SU-DHL-6 (cell line): ENCODE data around the gene CDK19.

ENCODE experiments used
- H2AFZ ChIP-seq: fragments of 200-600 bp; sonication (generic); 2 replicates; pipeline ENCODE4 v1.6.1; 2014; ENCODE audit warnings: low read depth, mild to moderate bottlenecking, moderate library complexity, mixed read lengths, antibody characterized with exemption, low read length; ENCODE audit not compliant: severe bottlenecking
- H3F3A ChIP-seq: fragments of 200-600 bp; shearing (Covaris generic); 2 replicates; pipeline ENCODE4 v1.6.0; 2016; ENCODE audit warnings: antibody characterized with exemption, mild to moderate bottlenecking; ENCODE audit not compliant: insufficient read depth
- H3K27ac ChIP-seq: fragments of 200-600 bp; sonication (generic); 2 replicates; pipeline ENCODE4 v1.5.1; 2016; ENCODE audit warnings: low read depth, mild to moderate bottlenecking, low read length, moderate library complexity, mixed read lengths
- H3K27me3 ChIP-seq: fragments of 200-600 bp; sonication (generic), shearing (Covaris generic); 2 replicates; pipeline ENCODE4 v1.6.0; 2014; ENCODE audit warnings: mild to moderate bottlenecking, low read length
- H3K36me3 ChIP-seq: fragments of 200-600 bp; sonication (generic); 2 replicates; pipeline ENCODE4 v1.6.1; 2014; ENCODE audit warnings: mild to moderate bottlenecking, low read length, mixed read lengths
- H3K4me2 ChIP-seq: fragments of 300-600, 200-600 bp; shearing (Covaris generic), sonication (generic); 2 replicates; pipeline ENCODE4 v1.6.0; 2014; ENCODE audit warnings: low read length, low read depth, mild to moderate bottlenecking; ENCODE audit not compliant: poor library complexity, severe bottlenecking
- H3K4me3 ChIP-seq: fragments of 200-600 bp; sonication (generic); 2 replicates; pipeline ENCODE4 v1.5.1; 2014; ENCODE audit warnings: antibody characterized with exemption, low read length, mild to moderate bottlenecking, mixed read lengths; ENCODE audit not compliant: insufficient read depth, poor library complexity, severe bottlenecking
- H3K79me2 ChIP-seq: fragments of 200-600 bp; sonication (generic); 2 replicates; pipeline ENCODE4 v1.6.1; 2014; ENCODE audit warnings: mild to moderate bottlenecking, low read length, moderate library complexity; ENCODE audit not compliant: insufficient read depth
- H3K9ac ChIP-seq: fragments of 200-600 bp; sonication (generic); 2 replicates; pipeline ENCODE4 v1.7.0; 2014; ENCODE audit warnings: mild to moderate bottlenecking, low read length
- H3K9me2 ChIP-seq: fragments of 200-600 bp; sonication (generic); replicated peaks from 2 replicates; pipeline ENCODE4 v1.6.1; 2014; ENCODE audit warnings: low read length; ENCODE audit not compliant: insufficient read depth
- H3K9me3 ChIP-seq: fragments of 200-600 bp; sonication (generic); 2 replicates; pipeline ENCODE4 v1.6.1; 2014; ENCODE audit warnings: low read length, mixed read lengths; ENCODE audit not compliant: insufficient read depth
- H4K20me1 ChIP-seq: fragments of 200-600 bp; sonication (generic); 2 replicates; pipeline ENCODE4 v1.6.1; 2014; ENCODE audit warnings: low read depth, mild to moderate bottlenecking, antibody characterized with exemption, low read length, moderate library complexity, mixed read lengths
- CTCF ChIP-seq: fragments of 200-600 bp; sonication (generic); IDR thresholded peaks from one replicate; pipeline ENCODE4 v1.5.1; 2017; ENCODE audit warnings: antibody characterized with exemption, mild to moderate bottlenecking, low read length, moderate library complexity; ENCODE audit not compliant: insufficient read depth, poor library complexity, severe bottlenecking
- EZH2phosphoT487 ChIP-seq: fragments of 200-600 bp; sonication (generic), shearing (Covaris generic); conservative IDR thresholded peaks from 2 replicates; pipeline ENCODE4 v1.6.1; 2018; ENCODE audit warnings: mild to moderate bottlenecking, antibody characterized with exemption, low read length, moderate library complexity, mixed read lengths

Gene CDK19

GRCh38 chr6:110681543-110682459 is 133.5 kb downstream of the CDK19 start:
- no peaks in the 10 kb centered on the region for H3K79me2 ChIP-seq
- no peaks in the 10 kb centered on the region for H3K9me3 ChIP-seq
- H3K36me3 ChIP-seq, result no peaks in the 10 kb centered on the region
- H3K4me3 ChIP-seq, result no peak overlapping the region
- no peak overlapping the region for H3K9ac ChIP-seq
- H3K27ac ChIP-seq, result no peak overlapping the region
- H4K20me1 ChIP-seq, result no peaks in the 10 kb centered on the region
- H3K4me2 ChIP-seq, result no peak overlapping the region
- TF ChIP-seq CTCF (no peak), EZH2phosphoT487 (no peak)
- no peaks in the 10 kb centered on the region for H3K9me2 ChIP-seq
- no peak overlapping the region for H2AFZ ChIP-seq
- no peaks in the 10 kb centered on the region for H3K27me3 ChIP-seq
- no peaks in the 10 kb centered on the region for H3F3A ChIP-seq

- no peak overlapping the region for H3K9ac ChIP-seq
- no peaks in the 10 kb centered on the region for H3F3A ChIP-seq
- H3K9me3 ChIP-seq, result no peaks in the 10 kb centered on the region
- H4K20me1 ChIP-seq, result no peaks in the 10 kb centered on the region
- no peak for TF ChIP-seq CTCF
- no peak for TF ChIP-seq EZH2phosphoT487
- H2AFZ ChIP-seq, result no peak overlapping the region
- H3K36me3 ChIP-seq, result no peaks in the 10 kb centered on the region
- no peaks in the 10 kb centered on the region for H3K9me2 ChIP-seq
- H3K4me3 ChIP-seq, result no peak overlapping the region
- H3K79me2 ChIP-seq, result no peaks in the 10 kb centered on the region
- H3K27me3 ChIP-seq, result no peaks in the 10 kb centered on the region
- H3K27ac ChIP-seq, result no peak overlapping the region
- H3K4me2 ChIP-seq, result no peak overlapping the region
Measured at GRCh38 chr6:110676396-110676795, 138.9 kb downstream of the CDK19 start.

- H3K36me3 ChIP-seq, result no peaks in the 10 kb centered on the region
- no peak overlapping the region for H3K4me2 ChIP-seq
- no peaks in the 10 kb centered on the region for H3K9me2 ChIP-seq
- H3K27me3 ChIP-seq, result no peaks in the 10 kb centered on the region
- no peaks in the 10 kb centered on the region; the same call in 1 of the 2 replicates for H4K20me1 ChIP-seq
- H3K9ac ChIP-seq, result no peak overlapping the region
- no peak overlapping the region for H3K27ac ChIP-seq
- no peaks in the 10 kb centered on the region for H3K79me2 ChIP-seq
- no peak overlapping the region for H3K4me3 ChIP-seq
- no peaks in the 10 kb centered on the region for H3F3A ChIP-seq
- no peaks in the 10 kb centered on the region for H3K9me3 ChIP-seq
- no peak for TF ChIP-seq CTCF
- H2AFZ ChIP-seq, result no peak overlapping the region
Measured at GRCh38 chr6:110674096-110674495, 141.2 kb downstream of the CDK19 start.
